HG03135 (cell line): ENCODE data around the gene ADAMTS17.

Experiments used
- ATAC-seq: cut with Tn5 transposase; IDR thresholded peaks from one replicate; pipeline ENCODE4 v1.9.1; 2021; ENCODE audit warnings: mild to moderate bottlenecking, moderate library complexity; ENCODE audit not compliant: unreplicated experiment

The ADAMTS17 gene

GRCh38 chr15:100229181-100230163 lies 112.3 kb downstream of the ADAMTS17 start:
- no peak for ATAC-seq

- ATAC-seq, result no peak
Observed at GRCh38 chr15:100227781-100228180, 114.0 kb downstream of the ADAMTS17 start.

- no peak for ATAC-seq
Observed at GRCh38 chr15:100226107-100226506, 115.7 kb downstream of the ADAMTS17 start.

DNA sequence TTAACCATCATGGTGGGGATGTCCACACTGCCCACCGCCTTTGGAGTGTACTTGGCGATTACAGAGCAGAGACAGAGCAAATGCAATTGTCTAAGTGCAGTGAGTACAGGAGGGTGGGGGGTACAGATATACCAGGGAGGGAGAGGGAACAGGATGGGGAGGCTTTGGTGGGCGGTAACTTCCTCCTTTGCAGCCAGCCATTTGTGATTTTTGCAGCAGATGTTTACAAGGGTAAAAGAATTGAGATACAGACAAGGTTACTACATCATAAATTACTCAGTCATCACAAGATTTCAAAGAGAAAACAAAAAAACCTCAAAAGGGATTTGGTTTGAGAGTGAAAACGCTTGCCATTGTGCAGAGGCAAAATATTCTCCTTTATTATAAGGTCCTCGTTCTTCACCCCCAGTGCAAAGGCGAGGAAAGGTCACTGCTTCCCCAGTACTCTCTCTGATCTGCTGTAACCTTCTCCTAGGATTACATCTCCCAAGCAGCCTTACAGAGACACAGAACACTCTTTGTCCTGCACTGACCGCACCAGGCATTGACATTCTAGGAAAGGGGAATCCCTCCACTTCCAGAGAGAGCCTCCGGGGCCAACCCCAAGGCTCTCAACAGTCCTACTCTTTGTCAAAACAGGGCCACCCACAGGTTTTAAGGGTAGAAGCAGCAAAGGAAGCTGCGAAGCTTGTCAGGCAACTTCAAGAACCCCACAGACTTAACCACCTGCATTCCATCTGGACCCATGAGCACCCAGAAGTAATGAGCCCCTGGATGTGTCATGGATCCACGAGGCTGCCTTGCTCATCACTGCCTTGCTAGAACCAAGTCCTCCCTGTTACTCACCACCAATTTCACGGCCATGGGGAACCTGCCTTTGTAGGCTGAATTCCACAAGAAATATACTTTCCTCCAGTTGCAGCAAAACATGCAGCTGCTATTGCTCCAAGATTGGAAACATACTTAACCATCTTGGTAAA lies 117.3 kb downstream of the ADAMTS17 start:
- ATAC-seq, result no peak

- ATAC-seq, result no peak
Observed at GRCh38 chr15:100222349-100222715, 119.4 kb downstream of the ADAMTS17 start.

DNA sequence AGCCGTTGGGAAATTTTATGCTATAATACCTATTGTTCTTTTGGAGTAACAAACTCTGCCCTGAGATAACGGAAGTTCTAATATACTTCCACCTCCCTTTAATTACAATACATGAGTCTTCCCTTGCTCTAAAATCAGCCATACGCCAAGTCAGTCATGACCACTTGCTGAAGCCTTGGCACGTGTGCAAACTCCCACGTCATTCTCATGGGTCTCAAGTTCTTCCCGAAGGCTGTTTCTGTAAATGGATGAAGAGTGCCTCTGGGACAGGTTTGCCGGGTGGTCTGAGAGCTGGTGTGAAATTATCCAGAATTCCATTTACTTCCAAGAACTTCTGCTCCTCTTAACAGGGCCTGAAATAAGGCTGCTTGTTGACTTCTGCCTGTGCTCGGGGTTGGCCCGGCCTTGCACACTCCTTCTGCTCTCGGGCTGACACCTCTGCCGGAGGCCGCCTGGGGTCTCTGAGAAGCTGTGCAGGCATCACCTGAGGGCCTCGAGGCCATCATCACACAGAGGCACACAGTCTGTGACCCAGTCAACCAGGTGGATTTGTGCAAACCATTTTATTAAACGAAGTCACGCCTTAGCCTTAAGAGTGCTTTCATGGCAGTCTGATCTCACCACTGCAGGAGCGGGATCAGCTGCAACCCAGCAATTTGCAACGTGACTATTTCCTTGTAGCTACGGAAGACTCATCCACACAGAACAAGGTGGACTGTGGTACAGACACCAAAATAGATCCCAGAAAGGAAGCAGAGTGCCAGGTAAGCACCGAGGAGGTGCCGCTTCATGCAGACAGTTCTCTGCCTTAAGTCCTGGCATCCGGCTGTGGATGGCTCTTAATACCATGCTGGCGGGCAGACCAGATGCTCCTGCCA lies 120.1 kb downstream of the ADAMTS17 start:
- ATAC-seq, result no peak

GRCh38 chr15:100220058-100220768 lies 121.6 kb downstream of the ADAMTS17 start:
- ATAC-seq, result no peak

- no peak for ATAC-seq
Observed at GRCh38 chr15:100218434-100218833, 123.3 kb downstream of the ADAMTS17 start.

DNA sequence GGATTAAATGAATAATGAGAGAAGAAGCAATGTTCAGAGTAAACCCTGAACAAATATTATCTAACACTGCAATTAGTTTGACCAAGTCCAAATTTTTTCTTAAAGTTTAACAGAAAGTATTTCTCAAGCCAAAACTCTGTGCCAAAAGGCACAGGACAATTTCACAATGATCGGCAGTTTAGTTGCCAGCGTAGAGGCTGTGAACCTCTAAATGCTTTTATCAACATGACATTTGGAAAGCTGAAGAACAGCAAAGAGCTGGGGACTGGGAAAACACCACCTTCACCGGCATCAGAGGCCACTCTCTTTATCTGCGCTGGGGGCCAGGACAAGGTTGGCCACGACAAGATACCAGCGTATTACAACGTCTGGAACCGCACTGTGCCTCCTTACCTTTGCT lies 125.6 kb downstream of the ADAMTS17 start:
- ATAC-seq, result no peak

- no peak for ATAC-seq
Observed at GRCh38 chr15:100215843-100216169, 126.0 kb downstream of the ADAMTS17 start.

DNA sequence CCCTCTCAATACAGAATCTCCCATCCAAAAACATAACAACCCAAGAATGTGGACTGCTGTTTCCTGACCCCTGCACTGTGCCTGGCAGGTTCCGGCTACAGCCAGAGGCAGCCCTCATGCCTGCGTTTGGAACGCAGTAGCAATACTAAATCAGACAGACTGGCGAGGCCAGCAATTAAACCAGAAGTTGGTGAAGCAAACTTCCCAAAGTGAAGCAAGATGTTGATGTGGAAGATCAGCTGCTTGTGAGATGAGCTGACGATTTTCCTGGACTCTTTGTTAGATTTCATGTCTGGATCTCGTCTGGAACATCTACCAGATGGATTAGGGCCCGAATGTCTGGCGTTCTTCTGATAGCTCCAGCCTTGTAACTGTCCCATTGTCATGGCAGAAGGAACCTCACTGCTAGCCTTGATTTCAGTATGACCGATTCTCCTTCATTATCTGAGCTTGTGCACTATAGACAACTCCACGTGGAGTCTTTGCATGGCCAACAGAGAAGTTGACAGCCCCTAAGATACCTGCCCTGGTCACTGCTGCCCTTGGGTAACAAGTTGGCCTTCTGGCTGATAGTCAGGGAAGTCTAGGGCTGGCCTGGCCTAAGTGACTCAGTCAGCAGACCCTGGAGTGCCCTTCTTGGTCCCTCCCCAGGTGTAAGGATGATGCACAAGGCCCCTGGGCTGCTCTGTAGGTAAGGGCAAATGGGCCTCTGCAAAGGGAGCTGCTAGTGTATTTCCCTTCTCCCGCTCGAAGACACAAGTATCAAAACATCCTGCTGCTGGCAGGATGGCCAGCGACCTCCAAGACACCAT lies 126.5 kb downstream of the ADAMTS17 start:
- ATAC-seq, result no peak

DNA sequence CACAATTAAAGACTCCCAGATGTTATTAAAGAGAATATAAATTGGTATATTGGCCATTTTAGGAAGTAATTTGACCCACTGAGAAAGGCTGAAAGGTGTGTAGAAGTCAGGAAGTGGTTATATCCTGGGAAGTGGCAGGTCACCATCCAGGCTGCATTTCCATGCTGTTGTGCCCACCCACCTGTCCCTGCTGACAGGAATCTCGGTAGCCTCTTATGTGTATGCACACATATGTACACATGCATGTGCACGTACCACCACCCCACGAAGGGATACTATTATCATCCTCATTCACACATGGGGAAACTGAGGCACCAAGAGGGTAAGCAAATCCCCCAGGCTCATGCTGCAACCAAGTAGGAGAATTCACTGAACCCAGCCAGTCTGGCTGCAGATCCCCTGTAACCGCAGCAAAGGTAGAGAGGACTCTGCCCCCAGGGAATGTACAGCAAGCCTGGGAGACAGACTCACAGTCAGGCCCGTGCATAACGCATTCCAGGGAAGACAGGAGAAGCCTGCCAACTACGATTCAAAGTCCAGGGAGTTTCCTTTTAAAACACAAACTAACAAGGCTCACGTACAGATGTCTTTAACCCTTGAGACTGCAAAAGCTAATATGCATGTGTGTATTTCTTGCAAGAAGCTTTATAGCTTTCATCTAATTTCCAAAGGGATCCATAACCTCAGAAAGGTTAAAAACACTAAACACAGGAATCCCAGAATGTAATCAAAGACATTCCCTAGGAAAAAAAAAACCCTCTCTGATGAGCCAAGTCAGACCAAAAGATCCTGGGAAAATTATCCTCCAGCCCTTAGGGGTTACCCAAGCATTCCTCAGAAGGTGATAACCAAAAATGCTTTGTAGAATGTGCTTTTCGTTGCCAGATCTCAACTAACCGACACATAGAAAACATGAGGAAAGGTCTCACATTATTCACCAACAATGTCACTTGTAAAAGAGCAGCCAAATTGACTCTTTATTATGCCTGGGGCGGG lies 129.6 kb downstream of the ADAMTS17 start:
- ATAC-seq, result no peak

GRCh38 chr15:100210338-100210737 lies 131.4 kb downstream of the ADAMTS17 start:
- ATAC-seq, result no peak

GRCh38 chr15:100208921-100209603 lies 132.7 kb downstream of the ADAMTS17 start:
- no peak for ATAC-seq

- ATAC-seq, result no peak
Observed at GRCh38 chr15:100207053-100207452, 134.7 kb downstream of the ADAMTS17 start.

DNA sequence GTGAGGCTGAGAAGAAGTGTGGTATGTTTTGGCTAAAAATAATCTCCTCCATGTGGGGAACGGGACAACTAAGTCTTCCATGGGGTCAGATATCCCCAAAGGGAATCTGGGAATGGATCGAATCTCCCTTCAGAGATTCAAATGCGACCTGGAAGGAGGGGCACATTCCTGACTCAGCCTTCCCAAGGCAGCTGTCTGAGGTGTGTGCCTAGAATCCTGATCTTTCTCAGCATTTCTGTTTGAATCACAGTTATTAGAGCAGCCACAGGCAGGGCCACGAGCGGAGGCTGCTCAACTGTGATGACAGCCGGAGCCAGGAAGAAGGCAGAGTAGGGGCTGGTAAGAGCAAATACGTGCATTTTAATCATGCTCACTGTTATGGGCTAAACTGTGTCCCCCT lies 135.1 kb downstream of the ADAMTS17 start:
- no peak for ATAC-seq

DNA sequence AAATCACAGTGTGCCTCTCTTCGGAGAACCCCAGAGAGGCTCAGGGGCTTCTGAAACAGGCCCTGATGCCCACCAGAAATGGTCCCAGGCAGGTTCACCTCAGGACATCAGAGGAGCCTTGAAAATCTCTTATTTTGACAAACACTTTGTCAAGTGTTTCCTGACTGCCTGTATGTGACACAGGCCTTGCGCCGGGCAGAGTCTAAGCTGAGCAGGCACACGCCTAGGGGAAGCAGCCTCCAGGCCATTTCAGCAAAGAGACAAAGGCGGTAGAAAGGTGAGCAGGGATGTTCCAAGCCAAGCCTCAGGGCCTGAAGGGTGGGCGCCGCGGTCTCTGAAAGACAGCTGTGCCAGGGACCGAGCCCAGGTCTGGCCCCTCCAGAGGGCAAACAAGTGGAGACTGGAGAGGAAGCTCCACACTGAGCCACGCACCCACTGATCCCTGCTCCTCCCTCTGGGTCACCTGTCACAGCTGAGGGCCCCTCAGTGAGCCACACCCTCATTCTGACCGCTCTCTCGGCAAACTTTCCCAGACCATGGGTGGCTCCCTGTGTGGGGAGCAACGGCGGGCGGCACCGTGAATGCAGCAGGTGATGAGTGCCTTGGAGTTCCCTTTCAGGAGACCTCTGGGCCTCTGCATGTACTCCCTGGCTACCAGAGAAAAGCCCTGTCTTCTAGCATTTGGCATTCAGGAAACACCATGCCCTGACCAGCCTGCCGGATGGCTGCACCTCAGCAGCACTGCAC lies 136.1 kb downstream of the ADAMTS17 start:
- no peak for ATAC-seq
